Neural cell (in vitro differentiated cells): ENCODE results near the gene ACVR1.

Source experiments
- EP300 ChIP-seq: fragments of 450-650 bp; conservative IDR thresholded peaks from 2 replicates; pipeline ENCODE4 v1.6.1; 2014; ENCODE audit warnings: antibody characterized with exemption, mild to moderate bottlenecking, moderate library complexity; ENCODE audit not compliant: poor library complexity, severe bottlenecking
- EZH2 ChIP-seq: fragments of 200-600, 300-800 bp; shearing (Covaris generic), sonication (generic); IDR thresholded peaks from 2 replicates; pipeline ENCODE4 v1.6.1; 2014; ENCODE audit warnings: antibody characterized with exemption, low read length, borderline replicate concordance, mild to moderate bottlenecking; ENCODE audit not compliant: insufficient read depth, poor library complexity, severe bottlenecking
- MXI1 ChIP-seq: fragments of 450-650 bp; conservative IDR thresholded peaks from 2 replicates; pipeline ENCODE4 v1.6.1; 2014; ENCODE audit warnings: antibody characterized with exemption, mild to moderate bottlenecking; ENCODE audit not compliant: poor library complexity, severe bottlenecking
- POLR2AphosphoS5 ChIP-seq: IDR thresholded peaks from 2 replicates; pipeline ENCODE4 v1.6.1; 2012
- RAD21 ChIP-seq: fragments of 450-650 bp; conservative IDR thresholded peaks from 2 replicates; pipeline ENCODE4 v1.6.1; 2014; ENCODE audit warnings: antibody characterized with exemption, mild to moderate bottlenecking, moderate library complexity
- REST ChIP-seq: IDR thresholded peaks from 2 replicates; pipeline ENCODE4 v1.6.1; 2012; ENCODE audit warnings: borderline replicate concordance
- SMC3 ChIP-seq: fragments of 450-650 bp; conservative IDR thresholded peaks from 2 replicates; pipeline ENCODE4 v1.6.1; 2014; ENCODE audit warnings: antibody characterized with exemption, mild to moderate bottlenecking, moderate library complexity; ENCODE audit not compliant: poor library complexity
- TAF1 ChIP-seq: IDR thresholded peaks from 2 replicates; pipeline ENCODE4 v1.6.1; 2012; ENCODE audit warnings: low read depth
- TF ChIP-seq, protein P1 (sequence below): fragments of 450-650 bp; IDR thresholded peaks from 2 replicates; pipeline ENCODE4 v1.5.1; 2014; ENCODE audit warnings: antibody characterized with exemption, mild to moderate bottlenecking, moderate library complexity; ENCODE audit not compliant: poor library complexity, severe bottlenecking

GRCh38 chr2:157744571-157745076, 131.5 kb downstream of the ACVR1 start:
- TF ChIP-seq, protein P1, sequence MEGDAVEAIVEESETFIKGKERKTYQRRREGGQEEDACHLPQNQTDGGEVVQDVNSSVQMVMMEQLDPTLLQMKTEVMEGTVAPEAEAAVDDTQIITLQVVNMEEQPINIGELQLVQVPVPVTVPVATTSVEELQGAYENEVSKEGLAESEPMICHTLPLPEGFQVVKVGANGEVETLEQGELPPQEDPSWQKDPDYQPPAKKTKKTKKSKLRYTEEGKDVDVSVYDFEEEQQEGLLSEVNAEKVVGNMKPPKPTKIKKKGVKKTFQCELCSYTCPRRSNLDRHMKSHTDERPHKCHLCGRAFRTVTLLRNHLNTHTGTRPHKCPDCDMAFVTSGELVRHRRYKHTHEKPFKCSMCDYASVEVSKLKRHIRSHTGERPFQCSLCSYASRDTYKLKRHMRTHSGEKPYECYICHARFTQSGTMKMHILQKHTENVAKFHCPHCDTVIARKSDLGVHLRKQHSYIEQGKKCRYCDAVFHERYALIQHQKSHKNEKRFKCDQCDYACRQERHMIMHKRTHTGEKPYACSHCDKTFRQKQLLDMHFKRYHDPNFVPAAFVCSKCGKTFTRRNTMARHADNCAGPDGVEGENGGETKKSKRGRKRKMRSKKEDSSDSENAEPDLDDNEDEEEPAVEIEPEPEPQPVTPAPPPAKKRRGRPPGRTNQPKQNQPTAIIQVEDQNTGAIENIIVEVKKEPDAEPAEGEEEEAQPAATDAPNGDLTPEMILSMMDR, result no peak
- TF ChIP-seq MXI1 (no peak), POLR2AphosphoS5 (no peak), EP300 (no peak), SMC3 (no peak), REST (no peak), TAF1 (no peak), RAD21 (no peak), EZH2 (no peak)
